ENCODE data around the gene ZSWIM8. TPM values are rescaled to one million over a fixed set of nuclear protein-coding genes. Genes with fewer than 3 reads are reported as not detected.
A peak's percentile ranks its signal among the peaks of the same experiment; 100 is the strongest.

Gene ZSWIM8
- total and polyA plus RNA-seq, 2 donors (not counting 3 experiments of a cell fraction or from before 2014, with no cell fraction given) = 111 to 230 TPM

DNA sequence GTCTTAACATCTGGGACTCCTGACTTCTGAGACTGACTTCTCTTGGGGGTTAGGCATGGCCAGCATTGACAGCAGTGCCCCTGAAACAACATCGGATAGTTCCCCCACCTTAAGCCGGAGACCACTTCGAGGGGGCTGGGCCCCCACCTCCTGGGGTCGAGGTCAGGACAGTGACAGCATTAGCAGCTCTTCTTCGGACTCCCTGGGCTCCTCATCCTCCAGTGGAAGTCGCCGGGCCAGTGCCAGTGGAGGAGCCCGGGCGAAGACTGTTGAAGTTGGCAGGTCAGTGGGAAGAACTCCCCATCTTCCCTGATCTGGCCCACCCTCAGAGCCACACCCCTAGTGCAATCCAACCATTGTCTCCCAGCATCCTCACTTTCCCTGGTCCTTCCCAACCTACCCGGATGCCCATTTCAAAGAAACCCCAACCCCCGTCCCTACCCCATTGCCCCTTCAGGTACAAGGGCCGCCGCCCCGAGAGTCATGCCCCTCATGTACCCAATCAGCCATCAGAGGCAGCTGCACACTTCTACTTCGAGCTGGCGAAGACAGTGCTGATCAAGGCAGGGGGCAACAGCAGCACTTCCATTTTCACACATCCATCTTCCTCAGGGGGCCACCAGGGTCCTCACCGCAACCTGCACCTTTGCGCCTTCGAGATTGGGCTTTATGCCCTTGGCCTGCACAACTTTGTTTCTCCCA lies 12.1 kb downstream of the ZSWIM8 start:
- peaks cover 32 to 77% of the 10 kb centered on the region in 2 experiments for H3K36me3 ChIP-seq (ENCODE audit: control insufficient read depth in 2 of 2, extremely low read depth in 1 of 2, insufficient read depth in 2 of 2, low read length in 2 of 2)
- no peak overlapping the region for H3K4me3 ChIP-seq (replicated peaks in 1 of 3; ENCODE audit: insufficient read depth in 1 of 3, low read depth in 1 of 3, low read length in 3 of 3)
- POLR2A ChIA-PET = no interaction called here
- H3K4me2 ChIP-seq (ENCODE audit: insufficient read depth, low read length) = no peak overlapping the region
- no peak overlapping the region for H2AFZ ChIP-seq (ENCODE audit: low read depth, low read length)
- no peaks in the 10 kb centered on the region for H3K9me1 ChIP-seq (replicated peaks; ENCODE audit: control insufficient read depth, extremely low read depth, insufficient read depth, low read length)
- no peak overlapping the region for H3K9ac ChIP-seq (replicated peaks; ENCODE audit: extremely low read depth, insufficient read depth, low read length)
- no peaks in the 10 kb centered on the region for H3K79me2 ChIP-seq (ENCODE audit: control insufficient read depth, insufficient read depth, low read length)
- H3K27me3 ChIP-seq (ENCODE audit: control insufficient read depth in 2 of 2, insufficient read depth in 2 of 2, low read length in 2 of 2) = no peaks in the 10 kb centered on the region
- intact Hi-C loops (cut with micrococcal nuclease) = no loop called here
- no peak overlapping the region for H3K27ac ChIP-seq (ENCODE audit: insufficient read depth, low read depth, low read length)
- BruUV-seq (replicated peaks) = no TSS peak
- H3K4me1 ChIP-seq (ENCODE audit: control insufficient read depth, extremely low read depth, insufficient read depth, low read length) = no peaks in the 10 kb centered on the region
- TF ChIP-seq POLR2AphosphoS5 (IDR thresholded peaks at IDR 0.05; ENCODE audit: insufficient read depth, low read depth, low read length) = no peak
- TF ChIP-seq POLR2A (IDR thresholded peaks at IDR 0.05; ENCODE audit: low read depth, low read length) = peak; percentile 31
- CTCF ChIA-PET = no interaction called here
- dilution Hi-C loops (cut with MboI; ENCODE audit: extremely low pct_ligation_motif_present, low sequenced_read_pairs) = no loop called here
- H4K20me1 ChIP-seq (replicated peaks; ENCODE audit: control insufficient read depth, extremely low read depth, insufficient read depth, low read length) = no peaks in the 10 kb centered on the region
- no peaks in the 10 kb centered on the region for H3K9me3 ChIP-seq (replicated peaks; ENCODE audit: control insufficient read depth, insufficient read depth, low read length)
- FAIRE-seq (no peak), DNase-seq (ENCODE audit: low read depth, low spot score) (no peak)

DNA sequence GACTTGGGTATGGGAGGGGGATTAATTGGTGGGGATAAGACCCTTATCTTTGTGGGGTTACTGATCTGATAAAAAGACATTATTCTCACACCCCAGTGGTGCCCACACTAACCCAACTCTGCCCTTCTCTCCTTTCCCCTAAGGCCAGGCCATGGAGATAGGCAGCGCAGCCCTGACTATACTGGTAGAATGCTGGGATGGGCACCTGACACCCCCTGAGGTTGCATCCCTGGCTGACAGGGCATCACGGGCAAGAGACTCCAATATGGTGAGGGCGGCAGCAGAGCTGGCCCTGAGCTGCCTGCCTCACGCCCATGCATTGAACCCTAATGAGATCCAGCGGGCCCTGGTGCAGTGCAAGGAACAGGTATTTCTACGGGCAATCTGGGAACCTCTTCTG lies 12.7 kb downstream of the ZSWIM8 start:
- CTCF ChIA-PET = interaction anchor here (0.9 to 1.5 kb wide), 2 partner anchors 38 to 58 kb away, joined by 3 read pairs; no protein-coding TSS in a partner anchor
- dilution Hi-C loops (cut with MboI; ENCODE audit: extremely low pct_ligation_motif_present, low sequenced_read_pairs) = no loop called here

More for the DNA sequence above, 12.7 kb downstream of the ZSWIM8 start:
- Histone ChIP-seq H3K36me3 (ENCODE audit: control insufficient read depth in 2 of 2, extremely low read depth in 1 of 2, insufficient read depth in 2 of 2, low read length in 2 of 2) (peaks cover 28 to 76% of the 10 kb centered on the region in 2 experiments), H3K9ac (replicated peaks; ENCODE audit: extremely low read depth, insufficient read depth, low read length) (no peak overlapping the region), H3K4me3 (replicated peaks in 1 of 3; ENCODE audit: insufficient read depth in 1 of 3, low read depth in 1 of 3, low read length in 3 of 3) (no peak overlapping the region), H3K4me2 (ENCODE audit: insufficient read depth, low read length) (no peak overlapping the region), H2AFZ (ENCODE audit: low read depth, low read length) (no peak overlapping the region), H3K27me3 (ENCODE audit: control insufficient read depth in 2 of 2, insufficient read depth in 2 of 2, low read length in 2 of 2) (no peaks in the 10 kb centered on the region), H3K4me1 (ENCODE audit: control insufficient read depth, extremely low read depth, insufficient read depth, low read length) (no peaks in the 10 kb centered on the region), H4K20me1 (replicated peaks; ENCODE audit: control insufficient read depth, extremely low read depth, insufficient read depth, low read length) (no peaks in the 10 kb centered on the region), H3K9me3 (replicated peaks; ENCODE audit: control insufficient read depth, insufficient read depth, low read length) (no peaks in the 10 kb centered on the region), H3K9me1 (replicated peaks; ENCODE audit: control insufficient read depth, extremely low read depth, insufficient read depth, low read length) (no peaks in the 10 kb centered on the region), H3K27ac (ENCODE audit: insufficient read depth, low read depth, low read length) (no peak overlapping the region), H3K79me2 (ENCODE audit: control insufficient read depth, insufficient read depth, low read length) (no peaks in the 10 kb centered on the region)
- DNase-seq (ENCODE audit: low read depth, low spot score) (no peak), FAIRE-seq (no peak)
- TF ChIP-seq GATA2 (IDR thresholded peaks at IDR 0.05; ENCODE audit: insufficient read depth, insufficient read length, low read depth, low read length) (no peak), JUN (IDR thresholded peaks at IDR 0.05; ENCODE audit: borderline replicate concordance, insufficient read depth, insufficient read length, low read depth) (no peak), POLR2AphosphoS5 (IDR thresholded peaks at IDR 0.05; ENCODE audit: insufficient read depth, low read depth, low read length) (no peak), MYC (IDR thresholded peaks at IDR 0.05; ENCODE audit: low read depth, low read length) (no peak), EZH2 (IDR thresholded peaks at IDR 0.05; ENCODE audit: borderline replicate concordance, low read depth, low read length, severe bottlenecking) (no peak), POLR2A (IDR thresholded peaks at IDR 0.05; ENCODE audit: low read depth, low read length) (no peak), FOS (IDR thresholded peaks at IDR 0.05; ENCODE audit: borderline replicate concordance, insufficient read depth, low read length) (no peak)
- TF ChIP-seq, protein P1, sequence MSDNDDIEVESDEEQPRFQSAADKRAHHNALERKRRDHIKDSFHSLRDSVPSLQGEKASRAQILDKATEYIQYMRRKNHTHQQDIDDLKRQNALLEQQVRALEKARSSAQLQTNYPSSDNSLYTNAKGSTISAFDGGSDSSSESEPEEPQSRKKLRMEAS (IDR thresholded peaks at IDR 0.05; ENCODE audit: insufficient read depth, insufficient read length) = no peak
- TF ChIP-seq, protein P2, sequence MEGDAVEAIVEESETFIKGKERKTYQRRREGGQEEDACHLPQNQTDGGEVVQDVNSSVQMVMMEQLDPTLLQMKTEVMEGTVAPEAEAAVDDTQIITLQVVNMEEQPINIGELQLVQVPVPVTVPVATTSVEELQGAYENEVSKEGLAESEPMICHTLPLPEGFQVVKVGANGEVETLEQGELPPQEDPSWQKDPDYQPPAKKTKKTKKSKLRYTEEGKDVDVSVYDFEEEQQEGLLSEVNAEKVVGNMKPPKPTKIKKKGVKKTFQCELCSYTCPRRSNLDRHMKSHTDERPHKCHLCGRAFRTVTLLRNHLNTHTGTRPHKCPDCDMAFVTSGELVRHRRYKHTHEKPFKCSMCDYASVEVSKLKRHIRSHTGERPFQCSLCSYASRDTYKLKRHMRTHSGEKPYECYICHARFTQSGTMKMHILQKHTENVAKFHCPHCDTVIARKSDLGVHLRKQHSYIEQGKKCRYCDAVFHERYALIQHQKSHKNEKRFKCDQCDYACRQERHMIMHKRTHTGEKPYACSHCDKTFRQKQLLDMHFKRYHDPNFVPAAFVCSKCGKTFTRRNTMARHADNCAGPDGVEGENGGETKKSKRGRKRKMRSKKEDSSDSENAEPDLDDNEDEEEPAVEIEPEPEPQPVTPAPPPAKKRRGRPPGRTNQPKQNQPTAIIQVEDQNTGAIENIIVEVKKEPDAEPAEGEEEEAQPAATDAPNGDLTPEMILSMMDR (IDR thresholded peaks at IDR 0.05; ENCODE audit: extremely low read depth in 1 of 2, insufficient read depth in 1 of 2, low read depth in 1 of 2, low read length in 2 of 2) = no peak
- POLR2A ChIA-PET = no interaction called here
- intact Hi-C loops (cut with micrococcal nuclease) = no loop called here
- BruUV-seq (replicated peaks) = no TSS peak
